ENCODE results near the gene FANK1. TPM values are rescaled to one million over a fixed set of nuclear protein-coding genes. Genes with fewer than 3 reads are reported as not detected.
A peak's percentile ranks its signal among the peaks of the same experiment; 100 is the strongest.
"Not testable (repeated sequence)": the region's sequence is repeated elsewhere in the genome, so short reads cannot be mapped to it uniquely, and the experiment has no call there.

The FANK1 gene
- 13.4 TPM for total RNA-seq
- 8.6 TPM for polyA plus RNA-seq (ENCODE audit: insufficient read depth, low read depth, low replicate concordance)
- long read RNA-seq, donor 1, partial matches to known transcripts = 0 of 1 reads
- long read RNA-seq, donor 1, other reads (novel, unspliced or antisense) = 0 of 1 reads
- long read RNA-seq, donor 2, partial matches to known transcripts = 0 of 1 reads
- long read RNA-seq, donor 2, other reads (novel, unspliced or antisense) = 0 of 1 reads
- long read RNA-seq, donor 3 = 0 reads
- long read RNA-seq, donor 4, partial matches to known transcripts = 0 of 2 reads
- long read RNA-seq, donor 4, other reads (novel, unspliced or antisense) = 0 of 2 reads
- long read RNA-seq, donor 5 = 0 reads
- long read RNA-seq, donor 6 = 0 reads
- long read RNA-seq, donor 7, partial matches to known transcripts = 1 of 8 reads
- long read RNA-seq, donor 7, other reads (novel, unspliced or antisense) = 4 of 8 reads
- long read RNA-seq, donor 8, partial matches to known transcripts = 0 of 1 reads
- long read RNA-seq, donor 8, other reads (novel, unspliced or antisense) = 0 of 1 reads
- long read RNA-seq, donor 9 = 0 reads
- long read RNA-seq, donor 10 = 0 reads

DNA sequence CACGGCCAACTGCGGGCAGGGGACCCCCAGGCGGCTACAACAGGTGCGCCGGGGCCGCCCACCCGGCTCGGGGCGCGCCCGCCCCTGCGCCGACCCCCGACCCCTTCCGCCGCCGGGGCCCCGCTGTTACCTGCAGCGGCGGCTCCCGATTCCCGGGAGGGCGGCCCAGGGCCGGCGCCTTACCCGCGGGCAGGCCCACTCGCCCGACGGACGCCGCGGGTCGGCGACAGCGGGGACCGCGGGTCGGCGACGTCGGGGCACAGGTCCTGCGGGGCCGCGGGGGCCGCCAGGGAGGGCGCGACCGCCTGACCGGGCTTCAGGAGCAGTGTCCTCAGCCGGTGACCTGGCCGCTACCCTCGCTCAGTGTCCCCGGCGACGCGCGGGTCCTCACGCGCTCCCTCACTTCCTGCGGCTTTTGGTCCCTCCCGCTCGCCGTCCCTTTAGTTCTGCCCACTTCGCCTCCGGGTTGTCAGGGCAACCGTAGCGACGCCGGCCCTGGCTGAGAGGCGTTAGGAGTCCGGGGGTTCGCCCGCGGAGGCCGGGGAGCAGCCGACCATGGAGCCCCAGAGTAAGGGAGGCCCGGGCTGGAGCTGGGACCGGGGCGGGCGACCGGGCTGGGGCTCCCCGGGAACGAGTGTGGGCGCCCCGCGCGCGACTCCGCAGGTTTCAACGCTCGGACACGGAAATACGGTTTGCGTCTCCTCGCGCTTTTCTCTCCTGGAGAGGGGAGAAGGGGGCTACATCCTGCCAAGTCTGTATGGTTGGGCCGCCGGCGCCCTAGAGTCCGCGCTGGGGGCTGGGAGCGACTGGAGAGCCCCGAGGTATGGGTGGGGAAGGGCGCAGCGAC lies at the start of gene FANK1:
TSS of gene FANK1 (plus strand) at position 477 of the 847 bp plus-strand sequence. CDS start at position 556, 79 bp downstream.
- H3K4me1 ChIP-seq (ENCODE audit: control insufficient read depth in 2 of 3, insufficient read depth in 2 of 3, low read depth in 1 of 3, low read length in 3 of 3); H3K36me3 ChIP-seq (ENCODE audit: control insufficient read depth in 2 of 3, insufficient read depth in 3 of 3, low read length in 3 of 3); H3K9me3 ChIP-seq (ENCODE audit: control insufficient read depth in 2 of 3, insufficient read depth in 1 of 3, low read length in 3 of 3); intact Hi-C loops (cut with DNase I); FAIRE-seq; H3K27me3 ChIP-seq (ENCODE audit: control insufficient read depth, insufficient read depth, low read length): not testable (repeated sequence)
- peak within 1 kb of the TSS; percentile 37 to 57 for H3K27ac ChIP-seq (ENCODE audit: low read depth in 2 of 2, low read length in 2 of 2)
- peak; percentile 91 to 96 (median 94) for DNase-seq
- H3K9ac ChIP-seq (ENCODE audit: low read length in 3 of 3) = peak within 1 kb of the TSS; percentile 49 to 73 (median 61)
- H3K4me3 ChIP-seq (ENCODE audit: low read length in 3 of 3) = peak within 1 kb of the TSS; percentile 60 to 71 (median 65)

GRCh38 chr10:125846894-125847293 lies 49.5 kb upstream of the FANK1 start:
- Histone ChIP-seq H3K9me3 (ENCODE audit: control insufficient read depth in 2 of 3, insufficient read depth in 1 of 3, low read length in 3 of 3) (no peaks in the 10 kb centered on the region), H3K36me3 (ENCODE audit: control insufficient read depth in 2 of 3, insufficient read depth in 3 of 3, low read length in 3 of 3) (peaks cover 0 to 17% (median 14%) of the 10 kb centered on the region in 3 donors), H3K27ac (ENCODE audit: low read depth in 2 of 2, low read length in 2 of 2) (no peak overlapping the region), H3K27me3 (ENCODE audit: control insufficient read depth, insufficient read depth, low read length) (no peaks in the 10 kb centered on the region), H3K4me3 (ENCODE audit: low read length in 3 of 3) (no peak overlapping the region), H3K4me1 (ENCODE audit: control insufficient read depth in 2 of 3, insufficient read depth in 2 of 3, low read depth in 1 of 3, low read length in 3 of 3) (no peaks in the 10 kb centered on the region), H3K9ac (ENCODE audit: low read length in 3 of 3) (no peak overlapping the region)
- intact Hi-C loops (cut with DNase I) = no loop called here
- no peak for TF ChIP-seq CTCF (IDR thresholded peaks at IDR 0.05; ENCODE audit: borderline replicate concordance, extremely low read depth, insufficient read depth)
- no peak for FAIRE-seq
- DNase-seq = no peak

GRCh38 chr10:125848371-125848770 lies 48.0 kb upstream of the FANK1 start:
- Histone ChIP-seq H3K4me3 (ENCODE audit: low read length in 3 of 3) (no peak overlapping the region), H3K9me3 (ENCODE audit: control insufficient read depth in 2 of 3, insufficient read depth in 1 of 3, low read length in 3 of 3) (no peaks in the 10 kb centered on the region), H3K36me3 (ENCODE audit: control insufficient read depth in 2 of 3, insufficient read depth in 3 of 3, low read length in 3 of 3) (peaks cover 0 to 26% (median 23%) of the 10 kb centered on the region in 3 donors), H3K27ac (ENCODE audit: low read depth in 2 of 2, low read length in 2 of 2) (no peak overlapping the region), H3K4me1 (ENCODE audit: control insufficient read depth in 2 of 3, insufficient read depth in 2 of 3, low read depth in 1 of 3, low read length in 3 of 3) (no peaks in the 10 kb centered on the region), H3K9ac (ENCODE audit: low read length in 3 of 3) (no peak overlapping the region), H3K27me3 (ENCODE audit: control insufficient read depth, insufficient read depth, low read length) (no peaks in the 10 kb centered on the region)
- FAIRE-seq (no peak), DNase-seq (no peak)
- intact Hi-C loops (cut with DNase I) = no loop called here
- TF ChIP-seq CTCF (IDR thresholded peaks at IDR 0.05; ENCODE audit: borderline replicate concordance, extremely low read depth, insufficient read depth) = no peak

Data from kidney (tissue), 22 donors.